Astrocyte (in vitro differentiated cells and primary cell): ENCODE results near the gene SPATA6. TPM values are rescaled to one million over a fixed set of nuclear protein-coding genes. Genes with fewer than 3 reads are reported as not detected.

Experiments used
- DNase-seq: peaks from one replicate; pipeline ENCODE4 v3.0.0-alpha.2; 2010; ENCODE audit warnings: low read depth
- FAIRE-seq: peaks from 2 replicates; lab custom pipeline; 2011; peaks lifted over from hg19 to GRCh38; lab: Jason Lieb, UNC
- H2AFZ ChIP-seq: 2 replicates; pipeline ENCODE4 v1.6.0; 2012; ENCODE audit warnings: low read depth, low read length, inconsistent platforms
- H3K27ac ChIP-seq: 2 replicates; pipeline ENCODE4 v1.5.1; 2011; ENCODE audit warnings: low read depth, low read length, inconsistent platforms
- H3K27me3 ChIP-seq: 2 replicates; pipeline ENCODE4 v1.6.0; 2011; ENCODE audit warnings: low read length, inconsistent platforms; ENCODE audit not compliant: insufficient read depth
- H3K36me3 ChIP-seq: 2 replicates; pipeline ENCODE4 v1.5.1; 2011; ENCODE audit warnings: low read length, inconsistent platforms; ENCODE audit not compliant: insufficient read depth
- H3K4me1 ChIP-seq: 2 replicates; pipeline ENCODE4 v1.5.1; 2011; ENCODE audit warnings: low read length, inconsistent platforms; ENCODE audit not compliant: insufficient read depth
- H3K4me2 ChIP-seq: 2 replicates; pipeline ENCODE4 v1.6.0; 2012; ENCODE audit warnings: low read length, inconsistent platforms
- H3K4me3 ChIP-seq: 2 replicates; pipeline ENCODE4 v1.5.1; 2011; ENCODE audit warnings: low read depth, mild to moderate bottlenecking, low read length, inconsistent platforms; ENCODE audit not compliant: insufficient read depth
- H3K79me2 ChIP-seq: 2 replicates; pipeline ENCODE4 v1.6.0; 2012; ENCODE audit warnings: mild to moderate bottlenecking, low read length, inconsistent platforms; ENCODE audit not compliant: insufficient read depth
- H3K9ac ChIP-seq: 2 replicates; pipeline ENCODE4 v1.6.0; 2012; ENCODE audit warnings: mild to moderate bottlenecking, low read length, inconsistent platforms
- H3K9me3 ChIP-seq: 2 replicates; pipeline ENCODE4 v1.5.1; 2012; ENCODE audit warnings: low read depth, mild to moderate bottlenecking, low read length, inconsistent platforms; ENCODE audit not compliant: insufficient read depth
- H4K20me1 ChIP-seq: 2 replicates; pipeline ENCODE4 v1.6.0; 2012; ENCODE audit warnings: low read length, inconsistent platforms; ENCODE audit not compliant: insufficient read depth
- H3K27ac Mint-ChIP-seq: one replicate; pipeline ENCODE4 v1.8.0; 2021; ENCODE audit warnings: mild to moderate bottlenecking, mixed read lengths; ENCODE audit not compliant: unreplicated experiment
- H3K27me3 Mint-ChIP-seq: one replicate; pipeline ENCODE4 v1.8.0; 2021; ENCODE audit warnings: low read depth, mixed read lengths; ENCODE audit not compliant: unreplicated experiment
- H3K36me3 Mint-ChIP-seq: one replicate; pipeline ENCODE4 v1.8.0; 2021; ENCODE audit warnings: low read depth, mixed read lengths; ENCODE audit not compliant: unreplicated experiment
- H3K4me1 Mint-ChIP-seq: one replicate; pipeline ENCODE4 v1.8.0; 2021; ENCODE audit warnings: low read depth, mixed read lengths; ENCODE audit not compliant: unreplicated experiment
- H3K4me3 Mint-ChIP-seq: one replicate; pipeline ENCODE4 v1.8.0; 2021; ENCODE audit warnings: mild to moderate bottlenecking, moderate library complexity, mixed read lengths; ENCODE audit not compliant: unreplicated experiment
- H3K9me3 Mint-ChIP-seq: one replicate; pipeline ENCODE4 v1.8.0; 2021; ENCODE audit warnings: mild to moderate bottlenecking, mixed read lengths; ENCODE audit not compliant: unreplicated experiment
- CTCF ChIP-seq: IDR thresholded peaks from 2 replicates; pipeline ENCODE4 v1.5.1; 2011; ENCODE audit warnings: low read depth, mild to moderate bottlenecking, inconsistent platforms, low read length, moderate library complexity; ENCODE audit not compliant: insufficient read depth
- EZH2 ChIP-seq: IDR thresholded peaks from 2 replicates; pipeline ENCODE4 v1.6.1; 2012; ENCODE audit warnings: mild to moderate bottlenecking, low read length, inconsistent platforms; ENCODE audit not compliant: insufficient read depth
- total RNA-seq: library from RNA; stranded (reverse); gene quantifications from 2 replicates; pipeline ENCODE4 v1.2.1, GENCODE V29; 2021

SPATA6 gene
- total RNA-seq, 1 donor from 2014 or later, result 8.2 TPM

- Histone ChIP-seq H4K20me1 (no peaks in the 10 kb centered on the region), H3K27me3 (no peaks in the 10 kb centered on the region), H3K79me2 (no peaks in the 10 kb centered on the region), H3K4me2 (no peak overlapping the region), H3K9ac (no peak overlapping the region), H2AFZ (no peak overlapping the region), H3K27ac (no peak overlapping the region), H3K4me1 (no peaks in the 10 kb centered on the region), H3K36me3 (no peaks in the 10 kb centered on the region), H3K9me3 (no peaks in the 10 kb centered on the region), H3K4me3 (no peak overlapping the region)
- no peak overlapping the region for H3K4me3 Mint-ChIP-seq
- H3K36me3 Mint-ChIP-seq, result no peaks in the 10 kb centered on the region
- TF ChIP-seq CTCF (no peak), EZH2 (no peak)
- DNase-seq (no peak), FAIRE-seq (no peak)
- peaks cover 9% of the 10 kb centered on the region for H3K4me1 Mint-ChIP-seq
- H3K27me3 Mint-ChIP-seq, result no peaks in the 10 kb centered on the region
- H3K27ac Mint-ChIP-seq, result no peak overlapping the region
- peaks cover under 1% of the 10 kb centered on the region for H3K9me3 Mint-ChIP-seq
Measured at GRCh38 chr1:48415050-48415449, 57.0 kb downstream of the SPATA6 start.

GRCh38 chr1:48414264-48414663 lies 57.7 kb downstream of the SPATA6 start:
- no peak overlapping the region for H3K27ac ChIP-seq
- no peak overlapping the region for H3K9ac ChIP-seq
- H3K79me2 ChIP-seq, result no peaks in the 10 kb centered on the region
- no peaks in the 10 kb centered on the region for H4K20me1 ChIP-seq
- Mint-ChIP-seq H3K9me3 (peaks cover 1% of the 10 kb centered on the region), H3K27ac (no peak overlapping the region), H3K27me3 (no peaks in the 10 kb centered on the region), H3K36me3 (no peaks in the 10 kb centered on the region), H3K4me1 (peaks cover 9% of the 10 kb centered on the region), H3K4me3 (no peak overlapping the region)
- DNase-seq (no peak), FAIRE-seq (no peak)
- H2AFZ ChIP-seq, result no peak overlapping the region
- H3K4me2 ChIP-seq, result no peak overlapping the region
- no peaks in the 10 kb centered on the region for H3K9me3 ChIP-seq
- H3K4me1 ChIP-seq, result no peaks in the 10 kb centered on the region
- H3K36me3 ChIP-seq, result no peaks in the 10 kb centered on the region
- TF ChIP-seq CTCF, result no peak
- TF ChIP-seq EZH2, result no peak
- H3K27me3 ChIP-seq, result no peaks in the 10 kb centered on the region
- no peak overlapping the region for H3K4me3 ChIP-seq

GRCh38 chr1:48405940-48406339 lies 66.1 kb downstream of the SPATA6 start:
- Histone ChIP-seq H3K36me3 (no peaks in the 10 kb centered on the region), H3K9me3 (no peaks in the 10 kb centered on the region), H3K4me2 (no peak overlapping the region), H3K4me3 (no peak overlapping the region), H3K27me3 (no peaks in the 10 kb centered on the region), H3K27ac (no peak overlapping the region), H3K79me2 (no peaks in the 10 kb centered on the region), H3K9ac (no peak overlapping the region), H2AFZ (no peak overlapping the region), H4K20me1 (no peaks in the 10 kb centered on the region), H3K4me1 (no peaks in the 10 kb centered on the region)
- H3K9me3 Mint-ChIP-seq, result peaks cover 1% of the 10 kb centered on the region
- H3K27ac Mint-ChIP-seq, result no peak overlapping the region
- TF ChIP-seq CTCF (no peak), EZH2 (no peak)
- FAIRE-seq (no peak), DNase-seq (no peak)
- peaks cover 7% of the 10 kb centered on the region for H3K4me1 Mint-ChIP-seq
- no peaks in the 10 kb centered on the region for H3K36me3 Mint-ChIP-seq
- H3K27me3 Mint-ChIP-seq, result no peaks in the 10 kb centered on the region
- H3K4me3 Mint-ChIP-seq, result no peak overlapping the region
